DLD1 (cell line): ENCODE measurements around the gene SMAD6.

Experiments
- in situ Hi-C: cut with HindIII; loops from 2 replicates; pipeline ENCODE4 v1.10.0; 2017; ENCODE audit warnings: low sequenced_read_pairs

The SMAD6 gene

GRCh38 chr15:66702787-66703539 is 927 bp downstream of the SMAD6 start:
- in situ Hi-C loops = no loop called here

- in situ Hi-C loops = no loop called here
Observed at GRCh38 chr15:66703540-66703941, 1.5 kb downstream of the SMAD6 start.

DNA sequence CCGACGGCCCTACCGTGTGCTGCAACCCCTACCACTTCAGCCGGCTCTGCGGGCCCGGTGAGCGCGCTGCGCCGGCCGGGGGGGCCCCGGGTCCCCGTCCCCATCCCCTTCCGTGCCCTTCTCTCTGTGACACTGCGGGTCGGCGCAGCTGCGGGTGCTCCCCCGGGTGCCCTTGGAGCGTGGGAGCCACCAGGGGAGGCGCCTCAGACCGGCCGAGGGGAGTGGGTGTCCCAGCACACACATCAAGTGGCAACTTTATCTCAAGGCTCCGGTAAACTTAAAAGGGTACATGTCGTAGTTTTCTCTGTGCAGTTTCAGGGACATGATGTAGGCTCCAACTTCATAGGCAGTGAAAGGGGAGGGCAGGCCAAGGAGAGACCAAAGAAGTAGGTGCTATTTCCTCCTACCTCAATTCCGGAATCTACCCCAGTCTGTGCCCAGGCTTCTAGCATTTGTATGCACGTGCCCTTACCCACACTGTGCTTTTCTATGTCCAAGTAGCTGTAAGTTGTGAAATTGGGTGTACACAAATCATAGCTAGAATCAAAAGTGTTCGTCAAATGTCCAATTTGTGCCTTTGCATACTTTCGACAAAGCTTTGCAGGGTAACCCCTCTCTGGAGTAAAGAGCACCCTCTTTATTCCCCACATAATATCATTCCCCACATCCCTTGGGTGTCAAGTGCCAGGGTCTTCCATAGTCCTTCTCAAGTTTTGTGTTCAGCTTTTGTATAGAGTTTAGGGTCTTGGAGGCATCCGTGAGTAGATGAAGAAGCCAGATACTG is 2.2 kb downstream of the SMAD6 start:
- in situ Hi-C loops = no loop called here

DNA sequence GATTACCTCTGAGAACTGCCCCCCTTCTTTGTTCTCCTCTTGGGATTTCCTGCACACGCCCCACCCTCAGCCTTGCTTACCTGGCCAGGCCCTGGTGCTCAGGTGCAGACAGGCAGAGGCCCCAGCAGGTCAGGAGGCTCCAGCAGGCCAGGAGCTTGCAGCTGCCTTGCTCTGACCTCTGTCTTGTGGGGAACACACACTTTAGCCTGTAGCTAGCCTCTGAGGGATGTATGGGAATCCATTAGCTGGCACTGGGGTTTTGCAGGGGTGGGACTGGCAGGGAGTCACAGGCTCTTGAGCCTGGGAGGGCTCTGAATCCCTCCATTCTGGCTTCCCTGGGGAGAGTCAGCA is 2.7 kb downstream of the SMAD6 start:
- in situ Hi-C loops = no loop called here

DNA sequence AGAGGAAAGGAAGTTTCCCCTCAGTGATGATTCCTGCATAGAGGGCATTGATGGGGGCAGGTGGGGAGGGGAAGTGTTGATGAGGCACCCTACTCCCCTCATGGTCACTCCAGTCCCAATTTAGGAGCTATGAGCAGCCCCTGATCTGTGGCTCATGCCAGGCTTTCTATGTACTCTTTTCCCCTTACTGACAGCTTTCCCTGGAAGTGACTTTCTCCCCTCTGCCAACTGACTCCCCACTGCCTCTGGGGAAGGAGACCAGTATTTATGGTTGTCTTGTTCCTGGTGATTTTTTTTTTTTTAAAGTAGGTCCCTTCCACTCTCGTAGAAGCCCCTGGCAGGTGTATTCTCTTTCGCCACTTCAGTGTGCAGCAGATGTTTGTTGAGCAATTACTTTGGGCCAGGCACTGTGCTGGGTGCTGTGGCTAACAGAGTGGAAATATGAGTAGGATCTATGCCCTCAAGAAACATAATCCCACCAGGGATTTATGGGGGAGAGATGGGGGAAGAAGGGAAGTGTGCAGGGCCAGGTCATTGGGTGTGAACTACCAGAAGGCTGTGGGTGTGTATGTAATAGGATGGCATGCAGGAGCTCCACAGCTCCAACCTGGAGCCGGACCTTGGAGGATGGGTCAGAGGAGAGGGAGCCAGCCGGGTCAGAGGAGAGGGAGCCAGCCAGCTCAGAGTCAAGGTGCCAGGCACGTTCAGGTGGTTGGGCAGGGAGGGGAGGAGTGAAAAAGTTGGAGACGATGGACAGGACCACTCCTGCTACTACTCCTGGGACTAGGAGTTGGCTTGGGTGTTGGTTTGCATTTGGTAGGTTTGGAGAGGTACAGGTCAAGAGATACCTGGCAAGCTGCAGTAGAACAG is 3.5 kb downstream of the SMAD6 start:
- in situ Hi-C loops = no loop called here

GRCh38 chr15:66706225-66706732 is 4.2 kb downstream of the SMAD6 start:
- in situ Hi-C loops = no loop called here

- in situ Hi-C loops = no loop called here
Observed at GRCh38 chr15:66706840-66707239, 4.8 kb downstream of the SMAD6 start.

- in situ Hi-C loops = no loop called here
Observed at GRCh38 chr15:66707310-66708082, 5.5 kb downstream of the SMAD6 start.

- in situ Hi-C loops = no loop called here
Observed at GRCh38 chr15:66708389-66708788, 6.4 kb downstream of the SMAD6 start.

- in situ Hi-C loops = no loop called here
Observed at GRCh38 chr15:66709884-66710283, 7.8 kb downstream of the SMAD6 start.

DNA sequence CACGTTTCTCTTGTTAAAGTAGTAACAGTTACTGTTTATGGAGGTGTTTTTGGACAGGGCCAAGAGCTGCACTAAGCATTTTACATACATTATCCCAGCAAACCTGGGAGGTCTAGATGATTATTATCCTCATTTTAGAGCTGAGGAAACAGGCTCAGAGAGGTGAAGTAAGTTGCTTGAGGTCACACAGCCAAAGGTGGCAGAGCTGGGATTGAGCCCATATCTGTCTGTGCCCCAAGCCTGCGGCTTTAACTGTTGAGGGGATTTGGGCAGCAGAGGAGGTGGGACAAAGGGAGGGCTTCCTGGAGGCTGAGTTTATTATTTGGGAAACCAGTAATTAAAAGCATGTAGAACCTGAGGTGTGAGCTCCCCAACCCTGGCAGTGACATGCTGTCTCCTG is 9.2 kb downstream of the SMAD6 start:
- in situ Hi-C loops = no loop called here

- in situ Hi-C loops = no loop called here
Observed at GRCh38 chr15:66711862-66712261, 9.8 kb downstream of the SMAD6 start.

- in situ Hi-C loops = no loop called here
Observed at GRCh38 chr15:66713843-66714508, 11.9 kb downstream of the SMAD6 start.

- in situ Hi-C loops = no loop called here
Observed at GRCh38 chr15:66714543-66714981, 12.5 kb downstream of the SMAD6 start.

- in situ Hi-C loops = no loop called here
Observed at GRCh38 chr15:66715181-66715624, 13.2 kb downstream of the SMAD6 start.

DNA sequence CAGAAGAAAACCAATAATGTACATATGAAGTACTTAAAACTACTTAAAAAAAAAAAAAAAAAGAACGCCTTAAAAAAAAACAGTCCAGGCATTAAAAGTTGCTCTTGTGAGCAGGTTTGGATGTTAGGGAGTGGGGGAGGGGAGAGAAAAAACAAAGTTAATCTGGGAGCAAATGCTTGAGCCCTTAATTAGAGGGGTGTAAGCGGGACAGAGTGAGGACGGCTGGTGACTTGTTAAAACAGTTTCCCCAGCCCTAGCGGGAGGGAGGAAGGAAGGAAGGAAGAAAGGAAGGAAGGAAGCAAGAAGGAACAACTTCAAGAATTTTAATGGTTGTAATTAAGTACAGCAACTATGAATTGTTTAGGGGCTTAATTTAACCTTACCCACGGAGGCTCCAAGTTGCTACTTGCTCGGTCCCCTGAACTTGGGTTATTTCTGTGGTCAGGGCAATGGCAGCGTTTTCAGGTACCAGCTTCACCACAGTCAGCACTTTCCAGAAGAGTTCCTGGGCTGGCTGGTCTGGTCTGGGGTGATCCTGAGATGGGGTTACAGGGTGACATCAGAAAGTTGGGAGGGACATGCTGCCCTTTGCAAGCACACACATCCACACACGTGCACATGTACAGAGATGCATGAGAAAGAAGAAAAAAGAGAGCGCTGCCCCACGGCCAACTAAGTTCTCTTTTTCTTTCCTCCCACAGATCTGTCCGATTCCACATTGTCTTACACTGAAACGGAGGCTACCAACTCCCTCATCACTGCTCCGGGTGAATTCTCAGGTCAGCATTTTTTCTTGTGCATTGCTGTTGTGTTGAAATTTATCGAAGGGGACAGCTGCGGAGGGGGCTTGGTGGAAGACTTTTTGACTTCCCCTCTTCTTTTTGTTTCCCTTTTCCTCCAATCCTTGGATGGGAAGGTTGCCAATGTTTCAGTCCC is 14.0 kb downstream of the SMAD6 start:
- in situ Hi-C loops = no loop called here

DNA sequence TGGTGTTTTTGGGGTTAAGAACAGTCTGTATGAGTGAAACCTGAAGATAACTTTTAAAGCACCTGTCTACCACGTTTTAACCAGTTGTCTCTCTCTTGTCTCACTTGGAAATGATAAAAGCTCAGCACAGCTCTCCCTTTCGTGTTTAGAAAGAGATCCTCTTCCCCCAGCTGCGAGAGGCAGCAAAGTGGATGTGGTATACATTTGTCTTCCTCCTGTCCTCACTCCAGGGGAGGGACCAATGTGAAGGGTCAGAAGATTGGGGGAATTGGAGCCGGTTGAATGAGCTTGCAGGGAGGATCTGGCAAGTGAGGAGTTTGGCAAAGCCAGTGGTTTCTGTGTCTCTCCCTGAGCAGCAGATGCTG is 14.6 kb downstream of the SMAD6 start:
- in situ Hi-C loops = no loop called here

- in situ Hi-C loops = no loop called here
Observed at GRCh38 chr15:66718220-66718988, 16.4 kb downstream of the SMAD6 start.
